Natural killer cell (primary cell): ENCODE data around the gene PEX3. TPM values are rescaled to one million over a fixed set of nuclear protein-coding genes. Genes with fewer than 3 reads are reported as not detected.
"Not testable (repeated sequence)": the region's sequence is repeated elsewhere in the genome, so short reads cannot be mapped to it uniquely, and the experiment has no call there.

Source experiments
- ATAC-seq, 3 donors: fragments of 150-1000 bp in 2 of 3; fragments of 200-7000 bp in 1 of 3; cut with Tn5 transposase; 1 replicate in 1 of 3; 2 replicates in 2 of 3; pipeline ENCODE4 v1.10.0; 2021; ENCODE audit warnings: mild to moderate bottlenecking in 2 of 3, moderate library complexity in 2 of 3
- DNase-seq, 2 donors: peaks; one replicate each; pipeline versions ENCODE4 v3.0.0 to v3.0.0-alpha.2; 2013 to 2021; ENCODE audit warnings: mixed read lengths in 1 of 2
- H3K27ac ChIP-seq: one replicate; pipeline ENCODE4 v1.5.1; 2013; ENCODE audit warnings: mild to moderate bottlenecking, low read length
- H3K27me3 ChIP-seq: one replicate; pipeline ENCODE4 v1.6.1; 2013; ENCODE audit warnings: low read length; ENCODE audit not compliant: control insufficient read depth, insufficient read depth
- H3K36me3 ChIP-seq: one replicate; pipeline ENCODE4 v1.6.1; 2013; ENCODE audit warnings: low read length; ENCODE audit not compliant: control insufficient read depth, insufficient read depth
- H3K4me1 ChIP-seq: one replicate; pipeline ENCODE4 v1.6.1; 2013; ENCODE audit warnings: low read length; ENCODE audit not compliant: control insufficient read depth, insufficient read depth
- H3K4me3 ChIP-seq: one replicate; pipeline ENCODE4 v1.5.1; 2013; ENCODE audit warnings: low read length
- H3K9me3 ChIP-seq: one replicate; pipeline ENCODE4 v1.6.1; 2013; ENCODE audit warnings: low read length; ENCODE audit not compliant: control insufficient read depth, insufficient read depth
- H3K27ac Mint-ChIP-seq, 2 donors: one replicate each; pipeline ENCODE4 v1.8.0; 2022; ENCODE audit warnings: mild to moderate bottlenecking in 2 of 2, mixed read lengths in 2 of 2, moderate library complexity in 1 of 2
- H3K27me3 Mint-ChIP-seq, 2 donors: one replicate each; pipeline ENCODE4 v1.8.0; 2022; ENCODE audit warnings: low read depth in 2 of 2, mixed read lengths in 2 of 2
- H3K36me3 Mint-ChIP-seq: one replicate; pipeline ENCODE4 v1.8.0; 2022; ENCODE audit warnings: mixed read lengths
- H3K4me1 Mint-ChIP-seq, 2 donors: one replicate each; pipeline ENCODE4 v1.8.0; 2022; ENCODE audit warnings: mixed read lengths in 2 of 2
- H3K4me3 Mint-ChIP-seq: one replicate; pipeline ENCODE4 v1.8.0; 2022; ENCODE audit warnings: mild to moderate bottlenecking, moderate library complexity, mixed read lengths
- H3K9me3 Mint-ChIP-seq, 2 donors: one replicate each; pipeline ENCODE4 v1.8.0; 2022; ENCODE audit warnings: mixed read lengths in 2 of 2
- CTCF ChIP-seq: fragments of 200-600 bp; IDR thresholded peaks from one replicate; pipeline ENCODE4 v1.8.0; 2022; ENCODE audit warnings: antibody characterized with exemption
- WGBS: methylation state at CpG from one replicate; pipeline ENCODE4 v1.1.7; 2013; ENCODE audit warnings: missing lambda C conversion rate; ENCODE audit not compliant: insufficient coverage; 5-methylcytosine and 5-hydroxymethylcytosine counted together
- intact Hi-C: fragments of 100-400 bp; cut with micrococcal nuclease; formaldehyde crosslinking; loops from one replicate; pipeline ENCODE4 v1.14.2; 2022
- total RNA-seq, 4 donors: library from RNA; stranded (reverse); fragments of 120-200 nt in 1 of 4; gene quantifications; one replicate each; pipeline versions ENCODE4 v1.2.3 to v1.2.4, GENCODE V29; 2013 to 2022

The PEX3 gene
- total RNA-seq, 3 donors from 2014 or later (not counting 1 experiment from before 2014, with no cell fraction given) = 10.2 to 16.0 (median 14.2) TPM

GRCh38 chr6:143507358-143508145 lies 56.9 kb downstream of the PEX3 start:
- intact Hi-C loops = no loop called here
- no peaks in the 10 kb centered on the region for H3K9me3 Mint-ChIP-seq
- no peak for TF ChIP-seq CTCF

GRCh38 chr6:143510326-143510725 lies 59.7 kb downstream of the PEX3 start:
- H3K4me3 ChIP-seq, H3K9me3 ChIP-seq, DNase-seq, H3K9me3 Mint-ChIP-seq, ATAC-seq, H3K27me3 Mint-ChIP-seq, H3K27me3 ChIP-seq, H3K27ac ChIP-seq: not testable (repeated sequence)
- H3K36me3 ChIP-seq = peaks cover 18% of the 10 kb centered on the region
- H3K4me1 ChIP-seq = peaks cover 17% of the 10 kb centered on the region
- H3K4me3 Mint-ChIP-seq = peak overlapping the region; percentile 97
- 98% methylated on average over 11 of the region's 13 CpGs for WGBS
- peak overlapping the region in 1 of 2 donors; percentile 96 for H3K27ac Mint-ChIP-seq
- intact Hi-C loops = loop anchor here (10.0 kb wide), 1 partner anchor 504 kb away; no protein-coding TSS in a partner anchor
- peaks cover 18% of the 10 kb centered on the region for H3K36me3 Mint-ChIP-seq
- peaks cover 14 to 34% of the 10 kb centered on the region in 2 donors for H3K4me1 Mint-ChIP-seq

More at GRCh38 chr6:143507358-143508145, 56.9 kb downstream of the PEX3 start:
- no peak for ATAC-seq
- H3K4me1 ChIP-seq = peaks cover 17% of the 10 kb centered on the region
- Mint-ChIP-seq H3K36me3 (peaks cover 18% of the 10 kb centered on the region), H3K27ac (no peak overlapping the region), H3K4me3 (no peak overlapping the region), H3K27me3 (no peaks in the 10 kb centered on the region), H3K4me1 (peaks cover 14 to 29% of the 10 kb centered on the region in 2 donors)
- no peaks in the 10 kb centered on the region for H3K27me3 ChIP-seq
- peaks cover 20% of the 10 kb centered on the region for H3K36me3 ChIP-seq
- H3K9me3 ChIP-seq = no peaks in the 10 kb centered on the region
- 88% methylated on average over 5 of the region's 6 CpGs for WGBS
- H3K4me3 ChIP-seq = no peak overlapping the region
- H3K27ac ChIP-seq = no peak overlapping the region
- no peak for DNase-seq

DNA sequence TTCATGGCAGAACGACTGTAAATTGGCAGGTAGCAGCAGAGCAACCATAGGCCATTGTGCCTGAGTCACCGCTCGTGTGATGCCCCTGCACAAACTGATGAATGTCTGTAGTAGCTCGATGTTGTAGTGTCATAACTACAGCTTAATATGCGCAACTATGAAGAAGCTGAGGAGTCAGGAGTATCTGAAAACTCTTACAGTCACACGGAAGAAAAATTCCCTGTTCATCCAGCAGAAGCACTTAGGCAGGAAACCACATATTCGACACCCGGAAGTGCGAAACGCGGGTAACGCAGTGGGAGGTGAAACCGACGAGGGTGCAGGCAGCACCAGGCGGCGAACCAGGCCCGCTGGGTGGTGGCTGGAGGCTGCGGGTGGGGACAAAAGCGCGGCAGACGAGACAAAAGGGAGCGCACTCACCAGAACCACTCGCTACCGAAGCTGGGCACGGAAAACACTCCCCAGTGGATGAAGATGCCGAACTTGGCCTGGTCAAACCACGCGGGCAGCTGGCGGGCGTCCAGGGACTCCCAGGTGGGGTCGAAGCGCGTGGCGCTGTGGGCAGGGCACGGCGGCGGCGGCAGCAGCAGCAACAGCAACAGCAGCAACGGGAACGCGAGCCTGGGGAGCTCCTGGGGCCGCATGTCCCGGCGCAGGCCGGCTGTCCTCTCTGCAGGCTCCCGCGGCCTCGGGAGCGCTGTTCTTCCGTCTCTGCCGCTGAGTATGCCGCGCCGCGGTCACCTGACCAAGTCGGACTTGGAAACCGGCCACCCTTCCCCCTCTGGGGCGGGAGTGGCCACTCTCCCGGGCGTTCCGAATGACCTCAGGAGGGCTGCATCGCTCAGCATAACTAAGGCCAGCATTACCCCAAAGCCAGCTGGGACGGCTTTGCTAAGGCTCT lies 60.6 kb downstream of the PEX3 start, which contains the start of gene FUCA2:
FUCA2 (minus strand) TSS at position 730 of the 901 bp plus-strand sequence; CDS start at position 644, 86 bp downstream.
- Histone ChIP-seq H3K9me3 (no peaks in the 10 kb centered on the region), H3K36me3 (peaks cover 9% of the 10 kb centered on the region), H3K4me1 (peaks cover 17% of the 10 kb centered on the region), H3K4me3 (peak within 1 kb of the TSS; percentile 66), H3K27ac (peak within 1 kb of the TSS; percentile 45), H3K27me3 (no peaks in the 10 kb centered on the region)
- DNase-seq (peak; percentile 51 to 83), ATAC-seq (peak; percentile 75 to 82 (median 80))
- Mint-ChIP-seq H3K9me3 (no peaks in the 10 kb centered on the region), H3K27me3 (peaks cover 0 to 5% of the 10 kb centered on the region in 2 donors), H3K4me3 (peak within 1 kb of the TSS; percentile 97), H3K4me1 (peaks cover 14 to 34% of the 10 kb centered on the region in 2 donors), H3K27ac (peak within 1 kb of the TSS; percentile 83 to 96), H3K36me3 (peaks cover 9% of the 10 kb centered on the region)
- intact Hi-C loops = loop anchor here (1.0 to 10.0 kb wide), 2 partner anchors 61 to 504 kb away; partner anchors contain the start of genes ADAT2 and PEX3
- 3% methylated on average over 63 of the region's 63 CpGs for WGBS
- no peak for TF ChIP-seq CTCF
